DMS153 treated with DMSO at 0.1 percent for 48 hours (cell line): ENCODE data around the gene IRF1.

Experiments
- DNase-seq: peaks from one replicate; lab custom pipeline; 2025; ENCODE audit not compliant: unreplicated experiment; lab: John Stamatoyannopoulos, UW

The IRF1 gene

GRCh38 chr5:132475987-132476875, 14.3 kb downstream of the IRF1 start:
- DNase-seq: no peak

DNA sequence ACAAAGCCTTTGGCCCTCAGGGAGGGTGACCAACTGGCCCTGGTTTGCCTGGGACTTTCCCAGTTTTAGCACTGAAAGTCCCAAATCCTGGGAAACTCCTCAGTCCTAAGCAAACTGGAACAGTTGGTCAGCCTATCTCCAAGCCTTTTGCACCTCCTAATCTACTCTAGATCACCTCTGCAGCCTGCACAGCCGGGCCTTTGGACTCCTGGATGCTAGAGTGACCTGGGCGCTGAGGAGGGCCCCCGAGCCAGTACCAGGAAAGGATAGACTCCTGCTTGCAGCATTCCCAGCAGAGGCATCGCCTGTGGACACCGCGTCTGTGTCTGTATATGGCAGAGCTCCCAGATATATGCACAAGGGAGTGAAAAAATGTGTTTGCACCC, 15.1 kb downstream of the IRF1 start:
- DNase-seq: no peak

- no peak for DNase-seq
Observed at GRCh38 chr5:132474881-132475496, 15.6 kb downstream of the IRF1 start.

- no peak for DNase-seq
Observed at GRCh38 chr5:132474131-132474723, 16.3 kb downstream of the IRF1 start.

DNA sequence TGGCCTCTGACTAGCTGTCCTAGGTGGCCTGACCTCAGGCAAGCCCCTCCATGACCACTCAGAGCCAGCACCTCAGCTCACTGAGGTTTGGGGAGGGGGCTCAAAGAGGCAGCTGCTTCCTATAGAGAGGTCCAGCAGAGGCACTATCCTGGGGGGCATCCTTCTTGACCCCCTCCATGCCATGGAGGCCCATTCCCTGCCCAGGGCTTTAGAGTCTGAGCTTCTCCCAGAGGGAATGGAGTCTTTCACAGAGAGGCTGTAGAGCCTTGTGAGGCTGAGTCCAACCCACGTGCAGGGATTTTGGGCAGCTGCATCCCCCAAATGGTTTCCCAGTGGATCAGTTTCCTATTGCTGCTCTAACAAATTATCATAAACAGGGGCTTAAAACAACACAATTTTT, 16.9 kb downstream of the IRF1 start:
- DNase-seq: no peak

DNA sequence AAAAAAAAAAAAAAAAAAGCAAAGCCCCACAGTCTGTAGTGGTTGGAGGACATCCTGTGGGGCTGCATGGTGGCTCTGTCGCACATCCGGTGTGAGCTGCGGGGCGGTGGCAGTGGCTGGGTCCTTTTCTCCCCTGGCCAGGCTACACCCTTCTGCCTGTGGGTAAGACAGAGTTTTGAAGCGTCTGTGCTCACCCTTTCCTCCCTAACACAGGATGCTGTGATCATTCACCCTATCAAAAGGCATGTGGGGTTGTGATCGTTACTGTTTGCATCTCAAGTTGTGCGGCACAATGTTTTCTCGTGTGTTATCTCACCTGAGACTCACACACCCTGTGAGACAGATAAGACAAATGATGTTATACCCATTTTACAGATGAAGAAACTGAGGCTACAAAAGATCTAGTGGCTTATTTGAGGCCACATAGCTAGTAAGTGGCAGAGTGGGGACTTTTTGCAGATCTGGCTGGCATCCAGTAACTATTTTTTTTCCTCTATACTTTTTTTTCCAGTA, 17.5 kb downstream of the IRF1 start:
- no peak for DNase-seq

DNA sequence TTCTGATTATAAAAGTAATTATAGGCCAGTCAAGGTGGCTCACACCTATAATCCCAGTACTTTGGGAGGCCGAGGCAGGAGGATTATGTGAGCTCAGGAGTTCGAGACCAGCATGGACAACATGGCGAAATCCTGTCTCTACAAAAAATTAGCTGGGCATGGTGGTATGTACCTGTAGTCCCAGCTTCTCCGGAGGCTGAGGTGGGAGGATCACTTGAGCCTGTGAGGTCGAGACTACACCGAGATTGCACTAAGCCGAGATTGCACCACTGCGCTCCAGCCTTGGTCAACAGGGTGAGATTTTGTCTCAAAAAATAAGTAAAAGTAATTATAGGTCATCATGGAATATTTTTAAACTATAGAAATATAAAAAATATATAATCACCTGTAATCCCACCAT, 18.1 kb downstream of the IRF1 start:
- no peak for DNase-seq

- DNase-seq: no peak
Observed at GRCh38 chr5:132471944-132472343, 18.6 kb downstream of the IRF1 start.

GRCh38 chr5:132471151-132471907, 19.2 kb downstream of the IRF1 start:
- peak; percentile 26 for DNase-seq

GRCh38 chr5:132470596-132470995, 20.0 kb downstream of the IRF1 start:
- DNase-seq: no peak

- DNase-seq: no peak
Observed at GRCh38 chr5:132470010-132470392, 20.6 kb downstream of the IRF1 start.

GRCh38 chr5:132469380-132470009, 21.1 kb downstream of the IRF1 start:
- no peak for DNase-seq

GRCh38 chr5:132468656-132469379, 21.8 kb downstream of the IRF1 start:
- no peak for DNase-seq

DNA sequence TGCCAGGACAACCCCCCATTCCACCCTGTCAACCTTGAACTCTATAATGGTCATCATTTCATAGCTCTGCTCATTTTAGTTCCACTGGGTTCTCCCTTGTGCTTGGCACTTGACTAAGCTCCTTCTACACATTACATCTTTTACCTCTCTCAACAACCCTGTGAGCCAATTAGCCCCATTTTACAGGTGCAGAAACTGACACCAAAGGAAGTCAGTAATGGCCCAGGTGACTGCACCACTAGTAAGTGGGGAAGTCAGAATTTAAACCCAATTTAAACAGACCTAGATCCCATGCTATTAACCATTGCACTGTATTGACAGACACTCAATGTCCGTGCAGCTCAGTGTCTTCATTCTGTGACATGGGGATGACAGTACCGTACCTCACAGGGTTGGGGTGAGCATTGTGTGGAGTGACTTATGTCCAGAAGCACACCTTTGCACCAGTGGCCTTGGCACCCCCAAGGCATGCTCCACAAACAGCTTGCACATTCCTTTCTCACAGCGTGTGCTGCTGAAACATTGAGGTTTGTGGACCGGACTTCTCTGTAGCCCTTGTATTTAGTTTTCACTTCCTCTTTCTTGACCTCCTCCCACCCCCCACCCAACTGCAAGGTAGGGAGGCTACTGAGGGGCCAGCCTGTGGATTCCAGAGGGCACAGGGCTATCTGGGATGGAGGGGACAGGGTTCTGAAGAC, 23.1 kb downstream of the IRF1 start:
- no peak for DNase-seq

- no peak for DNase-seq
Observed at GRCh38 chr5:132466433-132467286, 23.9 kb downstream of the IRF1 start.

DNA sequence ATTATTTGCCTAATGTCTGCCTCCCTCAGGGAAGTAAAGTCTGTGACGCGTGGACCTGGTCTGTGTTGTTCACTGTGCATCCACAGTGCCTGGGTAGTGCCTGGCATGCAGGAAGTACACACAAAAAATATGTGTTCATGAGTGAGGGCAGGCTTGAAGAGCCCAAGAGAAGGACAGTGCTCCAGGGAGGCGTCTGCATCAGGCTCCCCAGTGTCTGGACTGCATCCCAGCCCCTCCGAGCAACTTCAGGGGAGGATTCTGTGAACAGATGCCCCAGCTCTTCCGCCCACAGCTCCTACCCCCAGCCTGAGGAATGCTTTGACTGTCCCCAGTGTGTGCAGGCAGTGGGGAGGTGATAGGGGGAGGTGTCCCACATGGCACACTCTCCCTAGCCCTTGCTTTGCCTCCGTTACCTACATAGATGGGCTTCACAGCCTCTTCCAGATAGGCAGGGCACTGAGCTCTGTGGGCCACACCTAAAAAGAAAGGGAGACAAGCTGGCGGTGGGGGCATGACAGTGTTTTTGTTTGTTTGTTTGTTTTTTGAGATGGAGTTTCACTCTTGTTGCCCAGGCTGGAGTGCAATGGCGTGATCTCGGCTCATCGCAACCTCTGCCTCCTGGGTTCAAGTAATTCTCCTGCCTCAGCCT, 25.4 kb downstream of the IRF1 start:
- DNase-seq: no peak

DNA sequence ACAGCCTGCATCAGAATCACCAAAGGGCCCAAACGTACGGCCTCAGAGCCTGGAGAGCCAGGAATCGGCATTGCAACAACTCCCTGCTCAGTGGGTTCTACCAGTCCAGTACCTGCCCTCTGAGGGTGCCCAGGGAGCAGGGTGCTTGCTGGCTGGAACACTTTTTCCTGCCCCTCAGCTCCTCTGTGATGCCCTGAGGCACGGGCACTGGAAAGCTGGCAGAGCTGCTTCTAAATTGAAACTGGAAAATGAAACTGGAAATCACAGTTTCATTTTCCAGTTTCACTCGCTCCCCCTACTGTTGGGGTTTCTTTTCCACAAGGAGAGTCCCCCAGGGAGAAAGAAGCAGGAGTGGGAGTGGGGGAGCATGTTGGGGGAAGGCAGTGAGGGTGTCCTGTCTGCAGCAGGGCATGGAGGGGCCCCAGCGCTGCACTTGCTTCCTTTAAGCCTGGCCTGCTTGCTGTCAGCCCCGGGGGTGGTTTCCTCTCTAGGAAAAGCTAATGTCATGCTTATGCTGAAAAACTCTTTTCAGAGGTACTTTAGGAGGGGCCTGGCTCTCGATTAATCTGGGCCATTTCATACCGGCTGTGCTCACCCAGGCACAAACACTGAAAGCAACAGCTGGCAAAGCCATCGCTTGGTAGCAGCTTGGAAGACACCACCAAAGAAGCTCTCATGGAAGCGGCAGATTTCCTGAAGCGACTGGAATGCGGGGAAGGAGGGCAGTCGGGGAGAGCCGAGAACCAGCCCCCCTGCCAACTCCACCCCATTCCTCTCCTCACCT, 26.2 kb downstream of the IRF1 start:
- no peak for DNase-seq
